Measurements from ENCODE around the gene ZNF235.
"Not testable (repeated sequence)": the region's sequence is repeated elsewhere in the genome, so short reads cannot be mapped to it uniquely, and the experiment has no call there.

ZNF235 gene

GRCh38 chr19:44255705-44256411 lies 49.0 kb downstream of the ZNF235 start:
- DNase-seq, result no peak

DNA sequence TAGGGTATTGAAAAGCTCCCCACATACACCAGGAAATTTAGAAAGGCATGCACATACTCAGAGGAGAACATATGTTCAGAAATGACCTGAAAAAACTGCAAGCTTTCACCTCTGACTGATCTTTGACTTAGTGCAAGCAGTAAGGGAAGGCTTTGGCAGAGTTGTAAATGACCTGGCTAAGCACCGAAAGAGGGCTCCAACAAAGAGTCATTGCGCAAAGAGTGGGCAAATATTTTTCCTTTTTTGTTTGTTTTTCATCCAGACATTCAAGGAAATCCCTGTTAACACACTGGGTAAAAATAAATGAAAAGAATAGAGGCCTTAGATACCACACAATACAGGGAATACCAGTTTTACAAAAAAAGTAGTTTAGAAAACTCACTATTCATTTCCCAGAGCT lies 50.3 kb downstream of the ZNF235 start:
- DNase-seq, result no peak

GRCh38 chr19:44253392-44253791 lies 51.4 kb downstream of the ZNF235 start:
- DNase-seq, result not testable (repeated sequence)

- DNase-seq, result not testable (repeated sequence)
Observed at GRCh38 chr19:44252332-44252731, 52.5 kb downstream of the ZNF235 start.

GRCh38 chr19:44236384-44236783 lies 68.4 kb downstream of the ZNF235 start:
- no peak for DNase-seq

All from NCI-H1105 (cell line).